HG02885 (cell line): Measurements from ENCODE around the gene INPP5K.
"Not testable (repeated sequence)": the region's sequence is repeated elsewhere in the genome, so short reads cannot be mapped to it uniquely, and the experiment has no call there.

Experiments used
- ATAC-seq: cut with Tn5 transposase; IDR thresholded peaks from one replicate; pipeline ENCODE4 v1.9.1; 2021; ENCODE audit warnings: mild to moderate bottlenecking; ENCODE audit not compliant: unreplicated experiment, poor library complexity

Gene INPP5K

GRCh38 chr17:1516388-1517161, at the start of gene INPP5K:
TSS of gene INPP5K (minus strand) at chr17:1516612. CDS start at chr17:1516499, 113 bp downstream.
- peak; percentile 95 for ATAC-seq

DNA sequence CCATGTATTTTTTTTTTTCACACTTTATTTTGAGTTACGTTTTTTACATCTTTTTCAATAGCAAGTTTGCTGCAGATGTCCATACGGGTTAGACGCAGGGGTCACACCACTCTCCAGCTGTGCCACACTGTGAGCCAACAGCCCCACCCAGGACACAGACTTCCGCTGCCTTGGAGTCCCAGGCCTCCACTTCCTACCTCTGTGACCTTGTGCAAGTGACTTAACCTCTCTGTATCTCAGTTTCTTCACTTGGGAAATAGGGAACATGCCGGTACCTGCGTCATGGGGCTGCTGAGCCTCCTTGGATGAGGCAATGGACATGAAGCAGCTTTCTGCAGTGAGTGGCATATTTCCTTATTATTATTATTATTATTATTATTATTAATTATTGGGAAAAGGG, 49.5 kb upstream of the INPP5K start:
- ATAC-seq = no peak

DNA sequence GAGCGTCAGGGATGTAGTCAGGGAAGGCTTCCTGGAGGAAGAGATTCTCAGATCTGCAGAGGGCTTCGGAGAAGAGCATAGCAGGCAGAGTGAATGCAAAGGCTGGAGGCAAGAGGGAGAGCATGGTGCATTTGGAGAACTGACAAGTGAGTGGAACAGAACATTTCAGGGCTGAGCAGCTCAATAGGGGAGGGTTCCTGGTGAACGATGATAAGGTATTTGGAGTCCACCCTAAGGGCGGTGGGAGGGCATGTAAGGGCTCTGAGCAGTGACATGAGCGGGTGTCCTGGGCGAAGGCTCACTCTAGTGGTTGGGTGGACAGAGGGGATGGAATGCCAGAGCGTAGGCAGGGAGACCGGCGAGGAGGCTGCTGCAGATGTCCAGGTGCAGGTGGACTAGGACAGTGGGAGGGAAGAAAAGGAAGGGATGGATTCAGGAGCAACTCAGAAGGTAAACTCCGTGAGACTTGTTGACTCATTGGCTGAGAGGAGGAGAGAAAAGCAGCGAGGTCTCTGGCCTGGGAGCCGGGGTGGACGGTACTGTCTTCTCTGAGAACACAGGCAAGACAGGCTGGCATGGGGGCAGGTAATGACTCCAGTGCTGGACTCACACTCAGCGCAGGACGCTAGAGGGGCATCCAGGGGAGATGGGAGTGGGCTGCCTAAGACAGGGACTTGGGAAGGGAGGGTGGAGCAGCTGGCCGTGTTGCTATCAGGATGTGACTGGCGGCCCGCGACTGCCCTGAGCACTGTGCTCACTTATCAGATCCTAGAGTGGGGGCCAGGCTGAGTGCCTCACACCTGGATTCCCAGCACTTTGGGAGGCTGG, 47.6 kb upstream of the INPP5K start:
- no peak for ATAC-seq

GRCh38 chr17:1563471-1563785, 47.0 kb upstream of the INPP5K start:
- not testable (repeated sequence) for ATAC-seq

- ATAC-seq = peak; percentile 36
These were observed 45.8 kb upstream of the INPP5K start for GRCh38 chr17:1562176-1562643.

DNA sequence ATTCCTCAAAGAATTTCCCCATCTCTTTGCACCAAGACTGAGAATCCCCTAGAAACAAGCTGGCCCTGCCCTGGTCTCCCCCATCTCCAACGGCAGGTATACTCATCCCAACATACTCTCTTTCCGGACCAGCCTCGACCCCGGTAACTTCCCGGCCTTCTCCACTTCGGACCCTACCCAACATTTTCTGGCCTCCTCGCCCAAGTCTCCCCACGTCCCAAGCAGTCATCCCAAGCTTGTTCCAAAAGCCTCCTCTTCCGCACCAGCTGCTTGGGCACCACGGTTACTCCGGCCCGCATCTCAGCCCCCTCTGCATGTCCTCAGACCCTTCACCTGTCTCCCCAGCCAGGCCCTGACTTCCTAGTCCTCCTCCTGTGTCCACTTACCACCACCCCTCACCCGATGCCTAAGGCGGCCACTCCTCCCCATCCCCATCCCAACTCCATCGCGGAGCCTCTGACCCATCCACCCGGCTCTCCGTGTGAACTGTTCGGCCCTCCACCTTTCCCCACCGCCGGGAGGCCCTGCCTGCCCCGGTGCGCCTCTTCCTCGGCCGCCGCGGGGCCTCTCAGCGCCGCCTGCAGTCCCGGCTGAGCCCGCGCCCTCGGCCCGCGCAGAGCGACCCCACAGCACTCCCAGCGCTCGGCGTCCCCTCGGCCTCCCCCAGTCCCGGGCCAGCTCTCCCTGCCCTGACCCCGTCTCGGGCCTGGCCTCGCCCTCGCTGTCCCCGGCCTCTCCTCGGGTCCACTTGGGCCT, 45.2 kb upstream of the INPP5K start:
- ATAC-seq = peak; percentile 24

DNA sequence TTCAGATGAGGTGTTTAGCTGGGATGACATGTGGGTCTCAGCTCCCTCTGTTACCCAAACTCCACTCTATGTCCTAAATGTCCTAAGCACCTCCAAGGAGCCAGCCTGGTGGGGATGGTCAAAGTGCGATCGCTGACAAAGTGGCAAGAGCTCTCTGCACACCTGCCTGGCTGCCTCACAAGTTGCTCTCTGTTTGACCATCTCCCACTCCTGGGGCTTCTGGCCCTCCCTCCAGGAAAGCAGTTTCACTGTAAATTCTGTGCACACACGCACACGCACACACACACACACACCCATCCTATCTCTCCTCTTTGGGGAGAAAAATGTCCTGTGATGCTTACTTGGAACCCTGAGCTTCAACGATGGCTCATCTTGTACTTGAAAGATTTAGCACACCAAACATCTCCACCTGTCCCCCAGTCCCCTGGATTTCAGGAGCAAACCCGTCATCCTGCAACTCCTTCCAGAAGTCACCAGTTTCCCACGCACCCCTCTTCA, 44.5 kb upstream of the INPP5K start:
- ATAC-seq = no peak

DNA sequence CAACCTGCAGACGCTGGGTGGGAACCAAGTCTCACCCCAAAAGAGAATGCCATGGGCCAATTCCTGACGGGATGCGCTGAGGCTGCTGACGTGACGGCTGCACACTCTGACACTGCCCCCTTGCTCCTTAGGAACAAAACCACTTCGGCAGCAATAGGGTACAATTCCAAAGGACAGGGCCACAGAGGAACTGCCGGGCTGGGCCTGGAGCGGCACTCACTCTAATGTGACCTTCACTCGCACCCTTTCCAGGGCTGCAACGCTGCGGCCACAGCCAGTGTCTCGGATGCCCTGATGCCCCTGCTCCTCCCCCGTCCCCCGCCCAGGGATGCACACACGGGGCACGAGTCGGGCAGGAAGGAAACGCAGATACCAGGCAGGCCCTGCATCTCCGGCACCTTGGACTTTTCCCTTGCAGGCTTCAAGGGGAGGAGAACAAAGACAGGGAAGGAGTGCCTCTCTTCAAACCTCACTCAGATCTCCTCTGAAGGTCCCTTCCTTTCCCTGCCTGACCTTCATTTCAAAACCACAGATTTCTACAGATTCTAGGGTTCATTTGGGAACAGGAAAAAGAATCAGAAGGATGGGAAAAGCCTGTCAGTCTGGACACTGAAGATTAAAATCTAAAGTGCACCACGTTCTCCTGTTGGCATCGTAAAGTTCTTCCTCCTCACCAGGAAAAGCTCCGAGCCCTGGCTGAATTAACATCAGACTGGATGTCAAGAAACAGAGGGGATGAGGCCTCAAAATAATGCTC, 43.9 kb upstream of the INPP5K start:
- ATAC-seq = no peak

GRCh38 chr17:1559047-1560043, 42.9 kb upstream of the INPP5K start:
- no peak for ATAC-seq

- ATAC-seq = no peak
These were observed 42.0 kb upstream of the INPP5K start for GRCh38 chr17:1558401-1558800.

- ATAC-seq = no peak
These were observed 41.1 kb upstream of the INPP5K start for GRCh38 chr17:1557355-1558095.

- ATAC-seq = no peak
These were observed 39.4 kb upstream of the INPP5K start for GRCh38 chr17:1555651-1556471.

DNA sequence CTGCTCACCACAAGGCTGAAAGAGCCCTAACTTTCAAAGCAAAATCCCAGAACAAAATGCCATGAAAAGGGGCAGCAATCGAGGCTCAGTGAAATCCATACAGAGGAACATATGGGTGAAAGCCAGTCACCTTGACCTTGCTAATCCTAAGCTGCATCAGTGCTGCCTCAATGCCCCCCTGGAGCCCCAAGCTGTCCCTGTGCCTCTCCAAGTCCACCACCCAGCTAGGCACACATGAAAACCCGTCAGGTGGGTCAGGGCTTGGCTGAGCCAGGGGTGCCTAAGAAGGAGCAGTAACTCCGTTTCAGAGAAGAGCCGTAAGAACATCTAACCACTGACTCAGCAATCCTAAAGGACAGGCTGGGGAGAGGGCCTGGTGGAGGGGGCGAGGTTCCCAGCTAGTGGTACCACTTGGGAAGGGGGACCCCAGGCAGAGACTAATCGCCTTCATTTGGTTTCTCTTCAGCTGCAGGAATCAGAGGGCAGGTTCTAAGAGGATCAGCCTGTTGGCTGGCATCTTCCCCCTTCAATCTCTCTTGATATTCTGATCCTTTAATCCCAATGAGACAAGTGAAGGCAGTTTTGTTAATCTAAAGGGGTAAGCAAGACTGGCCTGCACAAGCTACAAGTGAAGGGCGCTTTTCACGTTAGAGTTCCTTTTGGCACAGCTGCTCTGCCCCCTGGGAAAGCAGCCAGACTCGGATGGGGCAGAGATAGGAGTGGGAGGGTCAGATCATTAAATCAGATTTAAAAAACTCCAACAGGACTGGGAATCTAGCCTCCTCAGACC, 38.5 kb upstream of the INPP5K start:
- ATAC-seq = no peak

GRCh38 chr17:1553354-1554266, 37.2 kb upstream of the INPP5K start:
- no peak for ATAC-seq

DNA sequence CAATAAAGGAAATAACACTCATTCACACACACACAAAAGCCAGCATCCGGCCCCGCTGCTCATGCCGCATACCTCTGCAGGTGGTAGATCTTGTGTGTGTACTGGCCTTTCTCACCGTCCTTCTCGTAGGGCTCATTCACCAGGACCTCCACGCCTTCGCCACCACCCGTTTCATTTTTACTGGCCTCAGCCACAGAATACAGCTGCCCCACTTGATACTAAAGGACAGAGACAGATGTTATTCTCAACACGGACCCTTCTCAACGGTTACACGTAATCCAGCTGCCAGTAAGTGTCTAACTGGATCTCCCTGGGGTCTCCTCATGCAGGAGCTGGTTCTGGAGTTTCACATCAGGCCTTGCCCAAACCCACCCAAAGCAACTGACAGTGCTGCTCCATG, 36.5 kb upstream of the INPP5K start:
- no peak for ATAC-seq
